Neutrophil (primary cell): ENCODE data around the gene RAB33B.

Source experiments
- H3K27ac ChIP-seq: fragments of 200-600 bp; sonication (generic); 2 replicates; pipeline ENCODE4 v1.5.1; 2016; ENCODE audit warnings: mild to moderate bottlenecking, moderate library complexity
- H3K27me3 ChIP-seq: fragments of 200-600 bp; sonication (generic); 2 replicates; pipeline ENCODE4 v1.6.0; 2016; ENCODE audit warnings: mild to moderate bottlenecking
- H3K36me3 ChIP-seq: fragments of 200-600 bp; sonication (generic); 2 replicates; pipeline ENCODE4 v1.5.1; 2017
- H3K4me1 ChIP-seq, 2 experiments: fragments of 200-600 bp in 1 of 2; sonication (generic) in 1 of 2; 1 replicate in 1 of 2; 2 replicates in 1 of 2; pipeline versions ENCODE4 v1.5.1 to v1.6.1; 2013 to 2016; ENCODE audit warnings: low read depth in 1 of 2, low read length in 1 of 2, mild to moderate bottlenecking in 1 of 2, moderate library complexity in 1 of 2; ENCODE audit not compliant: control insufficient read depth in 1 of 2, insufficient read depth in 1 of 2
- H3K4me3 ChIP-seq, 2 experiments: fragments of 200-600 bp in 1 of 2; sonication (generic) in 1 of 2; 1 replicate in 1 of 2; 2 replicates in 1 of 2; pipeline ENCODE4 v1.5.1; 2013 to 2016; ENCODE audit warnings: low read depth in 1 of 2, low read length in 1 of 2, mild to moderate bottlenecking in 1 of 2, moderate library complexity in 1 of 2
- H3K9me3 ChIP-seq: fragments of 200-600 bp; sonication (generic); 2 replicates; pipeline ENCODE4 v1.5.1; 2016
- CTCF ChIP-seq: fragments of 200-600 bp; sonication (generic); IDR thresholded peaks from 2 replicates; pipeline ENCODE4 v1.5.1; 2016; ENCODE audit warnings: antibody characterized with exemption

The RAB33B gene

DNA sequence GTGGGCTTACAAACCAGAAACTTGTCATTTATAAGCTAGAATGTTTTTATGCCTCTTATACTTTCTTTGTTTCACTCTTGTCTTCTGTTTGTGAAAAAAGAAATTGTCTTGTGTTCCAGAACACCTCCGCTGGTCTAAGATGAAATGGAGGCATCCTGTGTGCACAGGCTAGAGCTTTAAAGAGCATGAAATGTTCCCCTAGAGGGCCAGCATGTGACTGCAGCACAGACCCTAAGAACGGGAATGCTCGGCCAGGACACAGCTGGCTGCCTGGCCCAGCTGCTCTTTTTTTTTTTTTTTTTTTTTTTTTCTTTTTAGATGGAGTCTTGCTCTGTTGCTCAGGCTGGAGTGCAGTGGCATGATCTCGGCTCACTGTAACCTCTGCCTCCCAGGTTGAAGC is 68.5 kb downstream of the RAB33B start:
- no peaks in the 10 kb centered on the region for H3K27me3 ChIP-seq
- TF ChIP-seq CTCF = no peak
- no peaks in the 10 kb centered on the region for H3K36me3 ChIP-seq
- no peaks in the 10 kb centered on the region for H3K9me3 ChIP-seq
- no peak overlapping the region for H3K27ac ChIP-seq
- H3K4me3 ChIP-seq = no peak overlapping the region
- peaks cover 4 to 8% of the 10 kb centered on the region in 2 experiments for H3K4me1 ChIP-seq

- peaks cover 4 to 8% of the 10 kb centered on the region in 2 experiments for H3K4me1 ChIP-seq
- no peaks in the 10 kb centered on the region for H3K36me3 ChIP-seq
- no peak overlapping the region for H3K4me3 ChIP-seq
- no peak for TF ChIP-seq CTCF
- H3K27me3 ChIP-seq = no peaks in the 10 kb centered on the region
- H3K9me3 ChIP-seq = no peaks in the 10 kb centered on the region
- H3K27ac ChIP-seq = no peak overlapping the region
These were observed 69.2 kb downstream of the RAB33B start for GRCh38 chr4:139523076-139523475.

GRCh38 chr4:139524062-139524631 is 70.2 kb downstream of the RAB33B start:
- Histone ChIP-seq H3K4me1 (peaks cover 10 to 14% of the 10 kb centered on the region in 2 experiments), H3K27ac (no peak overlapping the region), H3K27me3 (no peaks in the 10 kb centered on the region), H3K4me3 (no peak overlapping the region), H3K9me3 (no peaks in the 10 kb centered on the region), H3K36me3 (no peaks in the 10 kb centered on the region)
- TF ChIP-seq CTCF = no peak

- TF ChIP-seq CTCF = no peak
- Histone ChIP-seq H3K27ac (peak overlapping the region; percentile 51), H3K4me3 (no peak overlapping the region), H3K27me3 (no peaks in the 10 kb centered on the region), H3K36me3 (no peaks in the 10 kb centered on the region), H3K4me1 (peaks cover 10 to 14% of the 10 kb centered on the region in 2 experiments), H3K9me3 (no peaks in the 10 kb centered on the region)
These were observed 71.5 kb downstream of the RAB33B start for GRCh38 chr4:139525414-139525813.
